ENCODE data around the gene ST6GAL2.

The ST6GAL2 gene, protein sequence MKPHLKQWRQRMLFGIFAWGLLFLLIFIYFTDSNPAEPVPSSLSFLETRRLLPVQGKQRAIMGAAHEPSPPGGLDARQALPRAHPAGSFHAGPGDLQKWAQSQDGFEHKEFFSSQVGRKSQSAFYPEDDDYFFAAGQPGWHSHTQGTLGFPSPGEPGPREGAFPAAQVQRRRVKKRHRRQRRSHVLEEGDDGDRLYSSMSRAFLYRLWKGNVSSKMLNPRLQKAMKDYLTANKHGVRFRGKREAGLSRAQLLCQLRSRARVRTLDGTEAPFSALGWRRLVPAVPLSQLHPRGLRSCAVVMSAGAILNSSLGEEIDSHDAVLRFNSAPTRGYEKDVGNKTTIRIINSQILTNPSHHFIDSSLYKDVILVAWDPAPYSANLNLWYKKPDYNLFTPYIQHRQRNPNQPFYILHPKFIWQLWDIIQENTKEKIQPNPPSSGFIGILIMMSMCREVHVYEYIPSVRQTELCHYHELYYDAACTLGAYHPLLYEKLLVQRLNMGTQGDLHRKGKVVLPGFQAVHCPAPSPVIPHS

DNA sequence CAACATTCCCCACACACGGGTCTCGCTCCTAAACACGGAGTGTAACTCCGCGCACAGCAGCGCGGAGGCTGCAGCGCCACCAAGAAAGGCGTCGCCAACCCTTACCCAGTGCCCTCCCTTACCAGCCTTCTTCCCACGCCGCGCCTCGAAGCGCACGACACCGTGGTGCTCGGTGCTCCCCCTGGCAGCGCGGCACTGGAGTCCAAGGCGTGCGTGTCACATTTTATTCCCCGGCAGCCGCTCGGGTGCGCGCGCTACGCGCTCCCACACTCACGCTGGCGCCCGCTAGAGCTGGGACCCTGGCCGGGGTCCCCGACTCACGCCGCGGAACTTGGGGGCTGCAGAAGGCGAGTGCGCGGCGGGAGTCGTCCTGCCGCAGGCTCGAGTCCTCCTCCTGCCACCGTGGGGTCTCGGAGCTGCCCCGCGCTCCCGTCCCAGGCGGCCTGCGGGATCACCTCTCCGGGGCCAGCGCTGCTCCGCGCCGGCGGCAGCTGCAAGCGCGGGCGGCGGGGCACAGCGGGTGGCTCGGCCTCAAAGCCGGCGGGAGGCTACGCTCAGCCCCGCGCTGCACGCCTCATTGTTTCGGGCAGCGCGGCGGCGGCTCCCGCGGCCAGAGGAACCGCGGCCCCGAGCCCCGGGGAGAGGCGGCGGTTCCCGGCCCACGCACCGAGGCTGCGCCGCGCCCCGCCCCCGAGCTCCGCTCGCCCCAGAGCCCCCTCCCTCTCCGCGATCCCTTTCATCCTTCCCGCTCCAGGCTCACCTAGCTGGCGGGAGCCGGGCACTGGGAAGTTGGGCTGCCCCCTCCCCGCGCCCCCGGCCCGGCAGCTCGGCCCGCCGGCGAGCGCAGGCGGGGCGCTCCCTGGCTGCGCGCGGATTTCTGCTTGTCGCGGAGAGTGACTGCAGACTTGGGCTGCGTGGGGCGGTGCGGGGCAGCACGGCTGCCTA, at the start of gene ST6GAL2:
TSS of gene ST6GAL2 (minus strand) at position 197 of the 945 bp plus-strand sequence. CDS start 42,190 bp downstream, outside the sequence.
- FAIRE-seq, result no peak

DNA sequence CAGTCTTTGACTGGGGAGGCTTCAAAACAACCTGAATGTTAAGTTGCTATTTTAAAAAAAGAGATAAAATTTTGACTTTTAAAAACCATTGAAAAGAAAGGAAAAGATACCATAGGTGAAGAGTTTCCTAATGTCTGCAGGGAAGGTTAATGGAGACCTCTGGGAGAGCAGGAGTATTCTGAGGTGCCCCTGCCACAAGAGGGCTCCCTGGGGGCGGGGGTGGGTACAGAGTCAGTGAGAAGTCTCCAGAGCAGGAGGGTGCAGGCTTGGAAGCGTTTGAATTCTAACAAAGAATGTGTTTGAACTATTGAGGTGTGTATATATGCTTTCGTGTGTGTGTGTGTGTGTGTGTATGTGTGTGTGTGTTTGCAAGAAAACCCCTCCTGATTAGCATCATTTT, 46.7 kb upstream of the ST6GAL2 start:
- FAIRE-seq, result no peak

DNA sequence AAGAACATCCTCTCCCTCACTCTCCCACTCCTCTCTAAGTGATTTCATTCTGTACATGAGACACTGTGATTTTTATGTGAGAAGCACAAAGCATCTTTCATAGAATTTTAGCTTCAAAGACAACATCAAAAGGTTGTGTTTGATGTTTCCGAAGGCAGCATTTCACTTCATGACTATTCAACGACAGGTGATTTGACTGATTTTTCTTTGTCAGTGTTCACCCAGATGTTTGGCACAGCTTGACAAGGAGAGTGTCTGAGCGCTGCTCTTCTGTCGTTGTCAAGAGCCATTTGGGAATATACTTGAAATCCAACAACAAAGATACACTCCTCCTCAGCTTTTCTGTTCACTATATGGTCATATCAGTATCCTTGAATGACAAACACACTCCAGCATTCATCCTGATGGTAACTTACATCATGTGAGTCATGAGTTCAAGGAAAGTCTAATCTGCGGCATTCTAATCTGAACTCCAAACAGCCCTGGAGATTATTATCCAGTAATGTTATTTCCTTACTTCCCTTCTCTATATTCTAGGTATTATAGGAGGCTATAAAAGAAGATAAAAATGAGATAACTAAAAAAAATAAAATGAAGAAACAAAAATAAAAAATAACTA, 45.9 kb upstream of the ST6GAL2 start:
- FAIRE-seq, result no peak

DNA sequence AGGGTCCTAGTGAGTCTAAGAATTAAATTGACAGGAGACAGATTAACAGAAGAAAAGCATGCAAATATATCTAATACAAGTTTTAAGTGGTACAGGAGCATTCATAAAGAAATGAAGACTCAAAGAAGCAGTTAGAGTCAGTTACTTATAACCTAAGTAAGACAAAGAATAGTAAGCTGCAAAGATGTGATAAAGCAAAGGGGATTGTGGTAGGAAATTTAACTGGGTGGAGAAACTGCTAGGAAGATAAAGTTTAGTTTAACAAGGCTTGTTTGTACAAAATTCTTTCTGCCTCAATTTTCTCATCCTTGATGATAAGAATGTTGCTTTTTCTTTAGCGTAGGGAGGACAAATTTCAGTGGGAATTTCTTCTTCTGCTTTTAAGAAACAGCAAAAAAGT, 35.5 kb upstream of the ST6GAL2 start:
- FAIRE-seq, result no peak

DNA sequence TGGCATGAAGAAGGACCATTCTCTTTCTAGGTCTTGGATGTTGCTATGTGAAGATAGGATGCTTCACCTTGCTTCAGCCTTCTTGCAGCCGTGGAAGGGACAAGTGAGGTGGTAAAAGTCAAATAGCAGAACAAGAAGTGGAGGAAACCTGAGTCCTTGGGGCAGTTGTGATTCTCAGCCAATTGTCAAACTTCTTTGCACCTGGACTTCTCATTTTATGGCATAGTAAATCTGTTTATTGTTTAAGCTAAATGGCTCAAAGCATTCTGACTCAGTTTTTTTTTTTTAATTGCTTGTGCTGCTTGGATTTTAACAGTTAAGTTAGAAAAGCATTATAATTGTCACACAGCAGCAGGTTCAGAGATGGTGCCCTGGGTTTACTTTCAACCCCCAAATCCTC, 33.0 kb upstream of the ST6GAL2 start:
- FAIRE-seq, result no peak

DNA sequence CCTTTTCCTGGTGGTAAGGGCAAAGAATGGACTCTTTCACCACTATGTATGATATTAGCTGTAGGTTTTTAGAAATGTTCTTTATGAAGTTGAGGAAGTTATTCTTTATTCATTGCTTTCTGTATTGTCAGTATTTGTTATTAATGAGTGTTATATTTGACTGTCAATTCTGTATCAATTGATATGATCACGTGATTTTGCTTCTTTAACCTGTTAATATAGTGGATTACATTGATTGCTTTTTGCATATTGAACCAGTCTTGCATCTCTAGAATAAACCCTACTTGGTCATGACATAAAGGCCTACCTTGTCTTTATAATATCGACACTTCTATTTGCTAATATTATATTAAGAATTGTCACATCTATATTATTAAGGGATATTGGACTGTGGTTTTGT, 18.3 kb upstream of the ST6GAL2 start:
- FAIRE-seq, result no peak

DNA sequence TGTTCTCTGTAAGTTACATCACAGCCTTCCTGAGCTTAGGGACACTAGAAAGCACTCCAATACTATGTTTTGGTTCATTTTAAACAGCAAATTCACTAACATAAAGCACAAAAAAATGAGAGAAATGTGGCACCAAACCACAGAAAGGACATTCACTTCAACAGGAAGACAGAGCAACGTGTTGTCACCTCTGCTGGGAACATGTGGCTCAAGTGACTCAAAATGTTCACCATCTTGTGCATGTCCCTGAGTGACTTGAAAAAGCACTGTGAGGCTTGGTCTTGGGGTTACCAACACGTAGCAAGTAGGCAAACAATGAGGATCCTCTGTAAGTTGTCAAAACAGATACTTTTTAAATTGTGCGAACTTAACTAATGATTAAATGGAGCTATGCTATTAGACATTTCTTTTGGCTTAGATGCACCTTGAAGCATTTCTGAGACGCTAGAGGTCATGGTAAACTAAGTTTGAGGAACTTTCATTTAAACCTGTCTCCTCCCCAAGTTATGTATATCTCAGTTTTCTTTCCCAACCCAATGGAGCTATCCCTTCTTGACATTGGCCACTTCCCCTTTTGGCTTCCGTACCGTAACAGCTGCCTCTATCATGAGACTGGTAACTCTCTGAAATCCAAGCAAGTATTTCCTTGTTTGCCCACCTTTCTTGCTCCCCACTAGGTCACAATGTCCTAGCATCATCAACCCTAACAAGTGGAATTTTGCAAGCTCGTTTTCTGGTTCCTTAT, 14.0 kb upstream of the ST6GAL2 start:
- FAIRE-seq, result no peak

DNA sequence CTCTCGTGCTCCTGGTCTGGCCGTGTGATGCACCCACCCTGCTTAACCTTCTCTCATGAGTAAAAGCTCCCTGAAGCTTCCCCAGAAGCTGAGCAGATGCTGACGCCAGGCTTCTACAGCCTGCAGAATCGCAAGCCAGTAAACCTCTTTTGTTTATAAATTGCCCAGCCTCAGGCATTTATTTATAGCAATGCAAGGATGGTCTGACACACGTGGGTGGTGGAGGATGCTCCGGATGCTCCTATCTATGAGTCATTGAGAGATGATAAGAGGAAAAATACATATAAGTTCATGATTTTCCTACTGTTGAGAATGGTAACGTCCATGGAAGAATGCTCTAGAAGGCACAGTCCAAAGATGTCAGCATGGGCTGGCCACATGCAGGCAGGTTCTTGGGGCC, 8.6 kb upstream of the ST6GAL2 start:
- FAIRE-seq, result no peak

DNA sequence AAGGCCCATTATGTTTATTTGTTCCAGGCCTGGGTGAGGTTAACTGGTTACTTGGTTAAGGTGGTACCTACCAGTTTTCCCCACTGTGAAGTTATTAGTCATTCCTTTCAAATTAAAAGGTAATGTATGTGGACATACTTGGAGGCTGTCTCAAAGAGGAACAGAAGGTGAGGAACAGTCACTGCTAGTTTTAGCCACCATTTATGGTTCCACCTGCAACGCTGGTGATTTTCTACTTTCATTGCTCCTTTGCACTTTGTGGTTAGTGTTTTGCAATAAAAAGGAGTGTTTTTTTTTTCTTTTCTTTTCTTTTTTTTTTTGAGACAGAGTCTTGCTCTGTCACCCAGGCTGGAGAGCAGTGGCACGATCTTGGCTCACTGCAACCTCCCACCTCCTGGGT, 6.1 kb upstream of the ST6GAL2 start:
- no peak for FAIRE-seq

DNA sequence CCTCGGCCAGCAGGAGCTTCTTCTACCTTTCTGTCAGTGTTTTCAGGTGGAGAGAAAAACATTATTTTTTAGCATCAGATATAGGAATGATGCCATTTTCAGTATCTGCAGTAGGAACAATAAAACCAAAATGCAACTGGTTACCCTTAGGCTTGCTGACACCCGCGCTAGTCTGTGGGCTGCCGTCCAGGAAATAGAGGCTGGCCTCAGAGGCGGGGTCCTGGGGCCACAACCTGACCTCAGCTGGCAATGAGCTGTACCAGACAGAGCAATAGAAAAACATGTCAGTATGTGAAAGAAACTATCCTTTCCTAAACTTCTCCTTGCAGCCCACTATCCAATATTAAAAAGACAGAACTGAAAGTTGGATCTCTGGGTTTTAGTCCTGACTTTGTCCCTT, 4.6 kb upstream of the ST6GAL2 start:
- FAIRE-seq, result no peak

DNA sequence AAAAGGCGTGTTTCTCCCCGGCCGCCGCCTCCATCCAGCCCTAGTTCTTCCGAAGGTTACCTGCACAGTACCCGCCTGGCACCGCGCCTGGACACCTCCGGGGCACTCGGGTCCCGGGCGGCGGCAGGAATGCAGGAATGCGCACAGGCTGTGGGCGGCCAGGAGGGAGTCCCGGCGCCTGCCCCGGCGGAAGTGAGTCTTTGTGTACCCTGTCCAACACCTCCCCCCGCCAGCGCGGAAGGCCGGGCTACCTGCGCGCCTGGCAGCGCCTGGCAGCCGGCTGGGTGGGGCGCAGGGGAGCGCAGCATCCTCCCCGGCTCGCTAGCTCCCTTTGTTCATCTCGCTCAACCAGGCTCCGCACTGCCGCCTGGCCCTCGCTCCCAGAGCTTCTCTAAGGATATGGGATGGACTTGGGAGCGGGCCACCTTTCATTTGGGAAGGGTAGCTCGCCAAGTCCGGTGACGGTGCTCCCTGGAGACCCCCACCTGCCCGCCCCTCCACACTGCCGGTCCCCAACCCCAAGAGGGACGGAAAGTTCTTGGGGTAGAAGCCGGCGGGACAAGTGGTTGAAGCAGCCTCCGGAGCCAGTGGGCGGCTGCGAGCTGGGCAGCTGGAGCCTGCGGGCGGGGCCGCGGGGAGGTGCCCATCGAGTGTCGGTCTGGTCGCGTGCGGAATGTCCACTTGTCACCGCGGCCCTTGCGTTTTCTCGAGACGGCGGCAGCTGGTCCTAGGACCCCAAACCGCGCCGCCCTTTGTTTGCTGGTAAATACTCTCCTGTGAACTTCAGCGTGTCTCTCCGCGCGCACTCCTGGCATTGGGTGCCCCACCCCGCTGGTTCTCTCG, 1.2 kb upstream of the ST6GAL2 start:
- FAIRE-seq, result no peak

DNA sequence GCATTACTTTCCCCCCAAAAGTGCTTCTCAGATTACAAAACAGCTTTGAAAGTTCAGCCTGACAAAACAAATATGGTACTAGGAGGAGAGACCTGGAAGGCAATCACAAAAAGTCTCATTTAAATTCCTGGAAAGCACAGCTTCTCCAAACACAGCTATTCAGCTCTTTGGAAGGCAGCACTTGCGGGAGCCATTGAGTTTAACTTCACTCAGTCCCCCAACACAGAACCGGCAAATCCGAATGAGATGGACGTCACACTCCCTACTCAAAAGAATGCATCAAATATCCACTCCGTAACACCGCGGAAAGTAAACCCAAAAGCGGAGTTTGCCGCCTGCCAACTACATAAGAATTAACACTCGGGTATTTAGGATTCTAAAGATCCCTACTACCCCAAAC, 638 bp downstream of the ST6GAL2 start:
- no peak for FAIRE-seq

DNA sequence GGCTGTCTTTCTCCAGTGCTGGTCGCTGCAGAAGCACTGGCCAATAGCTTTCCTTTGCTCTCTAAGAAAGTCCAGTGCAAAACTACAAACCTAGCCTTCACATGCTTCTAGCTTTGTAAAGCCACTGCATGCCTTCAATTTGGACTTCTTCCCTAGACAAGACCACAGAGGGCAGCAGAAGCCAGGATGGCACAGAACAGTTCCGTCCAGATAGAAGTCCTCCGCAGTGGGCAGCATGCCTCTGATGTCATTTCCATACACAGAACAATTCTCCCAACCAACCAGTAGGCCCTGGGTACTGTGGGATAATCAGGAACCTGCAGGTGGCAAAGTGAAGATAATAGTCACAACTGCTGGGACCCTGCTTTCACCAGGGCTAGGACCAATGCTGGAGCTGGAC, 3.3 kb downstream of the ST6GAL2 start:
- no peak for FAIRE-seq

DNA sequence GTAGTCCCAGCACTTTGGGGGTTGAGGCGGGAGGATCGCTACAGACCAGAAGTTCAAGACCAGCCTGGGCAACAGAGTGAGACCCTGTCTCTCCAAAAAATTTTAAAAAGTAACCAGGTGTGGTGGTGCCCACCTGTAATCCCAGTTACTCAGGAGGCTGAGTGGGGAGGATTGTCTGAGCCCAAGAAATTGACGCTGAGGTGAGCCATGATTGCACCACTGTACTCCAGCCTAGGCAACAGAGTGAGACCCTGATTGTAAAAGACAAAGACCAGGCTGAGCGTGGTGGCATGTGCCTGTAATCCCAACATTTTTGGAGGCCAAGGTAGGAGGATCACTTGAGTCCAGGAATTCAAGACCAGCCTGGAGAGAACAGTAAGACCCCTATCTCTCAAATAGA, 7.8 kb downstream of the ST6GAL2 start:
- FAIRE-seq, result no peak

DNA sequence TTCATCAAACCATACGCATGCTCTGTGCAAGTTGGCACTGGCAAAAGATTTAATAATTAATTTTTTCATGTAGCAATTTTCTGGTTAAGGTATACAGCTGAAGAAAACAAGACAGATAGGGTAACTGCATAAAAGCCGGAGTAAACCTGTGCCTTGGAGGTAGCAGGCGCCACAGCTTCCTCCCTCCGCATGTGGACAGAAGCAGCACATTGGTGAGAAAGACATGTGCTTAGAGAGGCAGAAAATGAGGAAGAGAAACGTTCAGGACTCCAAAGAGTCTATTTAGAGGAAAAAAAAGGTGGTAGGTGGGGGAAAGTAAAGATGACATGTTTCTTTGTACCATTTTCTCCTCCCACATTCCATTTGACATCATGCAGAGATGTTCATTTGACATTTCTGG, 9.3 kb downstream of the ST6GAL2 start:
- no peak for FAIRE-seq

DNA sequence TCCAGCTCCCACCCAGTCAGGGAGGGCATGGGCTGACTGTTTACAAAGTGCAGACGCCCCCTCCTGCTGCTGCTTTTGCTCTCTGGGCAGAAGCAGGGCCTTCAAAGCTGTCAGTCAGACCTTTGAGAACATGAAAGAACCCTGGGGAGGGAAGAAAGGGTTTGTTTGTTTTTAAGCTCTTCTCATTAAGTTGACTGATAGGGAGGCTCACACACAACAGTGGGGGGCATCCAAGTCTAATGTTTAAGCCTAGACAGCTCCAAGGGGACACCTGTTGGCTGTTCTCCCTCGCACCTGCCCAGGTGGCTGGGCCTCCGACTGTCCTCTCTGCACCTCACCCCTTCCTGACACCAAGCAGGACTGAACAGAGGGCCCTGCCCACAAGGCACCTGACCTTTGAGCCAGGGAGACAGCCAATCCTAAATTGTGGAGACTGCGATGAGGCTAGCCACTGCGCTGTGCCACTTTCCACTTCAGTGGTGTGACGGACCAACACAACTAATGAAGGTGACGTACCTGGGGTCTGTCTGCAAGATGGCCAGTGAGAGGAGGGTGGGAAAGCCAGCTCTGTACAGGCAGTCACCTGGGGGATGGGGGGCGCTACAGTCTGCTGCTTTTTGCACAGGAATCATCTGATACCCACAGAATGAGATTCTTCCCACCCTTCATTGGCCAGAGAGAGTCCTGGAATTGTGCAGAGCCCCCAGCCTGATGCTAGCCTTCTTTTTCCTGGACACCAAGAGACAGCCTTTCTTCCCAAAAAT, 16.3 kb downstream of the ST6GAL2 start:
- FAIRE-seq, result no peak

DNA sequence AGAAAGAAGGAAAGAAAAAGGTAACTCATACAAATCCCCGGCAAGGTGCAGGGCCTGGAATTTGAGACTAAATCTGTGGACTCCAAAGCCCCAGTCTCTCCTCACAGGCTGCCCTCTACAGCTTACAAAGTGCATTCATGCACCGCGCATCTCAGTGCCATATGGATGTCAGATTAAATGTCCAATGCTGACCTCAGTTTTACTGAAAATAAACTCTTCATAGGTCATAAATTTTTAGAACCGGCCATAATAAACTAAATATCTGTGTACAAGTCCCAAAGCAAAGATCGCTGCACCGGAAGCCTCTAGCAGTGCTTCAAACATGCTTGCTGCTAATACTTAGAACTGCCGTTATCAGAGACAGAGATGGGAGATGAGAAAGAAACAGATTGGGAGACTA, 17.7 kb downstream of the ST6GAL2 start:
- FAIRE-seq, result no peak

DNA sequence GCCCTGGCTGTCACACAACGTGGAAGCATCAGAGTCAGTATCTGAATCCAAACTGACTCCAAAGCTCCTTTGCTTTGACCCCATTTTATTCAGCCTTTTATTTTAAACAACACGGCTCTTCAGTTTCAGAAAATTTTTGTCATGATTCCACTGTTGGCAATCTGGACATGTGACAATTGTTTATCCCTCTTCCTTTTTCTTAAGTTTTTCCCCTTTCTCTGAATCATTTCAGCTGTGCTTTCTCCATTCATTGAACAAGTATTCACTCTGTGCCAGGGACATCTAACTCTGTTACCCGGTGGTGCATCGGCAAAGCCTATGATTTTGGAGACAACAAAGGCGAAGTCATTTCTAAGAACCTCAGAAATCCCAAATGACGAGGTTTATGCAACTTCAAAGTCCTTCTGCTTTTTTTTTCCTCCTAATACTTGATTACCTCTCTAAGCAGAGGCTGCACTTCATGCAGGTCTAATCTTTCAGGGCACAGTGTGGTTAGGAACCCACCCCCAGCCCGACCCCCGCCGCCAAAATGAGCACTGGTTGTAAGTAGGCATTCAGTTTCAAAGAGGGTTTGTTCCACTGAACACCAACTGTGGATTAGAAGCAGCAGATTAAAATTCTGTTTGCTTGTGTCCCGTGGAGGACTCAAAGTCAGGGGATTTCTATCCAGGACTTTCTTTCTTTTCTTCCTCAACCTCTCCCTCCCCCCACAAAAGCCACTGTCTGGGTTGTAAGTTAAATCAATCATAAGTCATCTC, 18.6 kb downstream of the ST6GAL2 start:
- no peak for FAIRE-seq

DNA sequence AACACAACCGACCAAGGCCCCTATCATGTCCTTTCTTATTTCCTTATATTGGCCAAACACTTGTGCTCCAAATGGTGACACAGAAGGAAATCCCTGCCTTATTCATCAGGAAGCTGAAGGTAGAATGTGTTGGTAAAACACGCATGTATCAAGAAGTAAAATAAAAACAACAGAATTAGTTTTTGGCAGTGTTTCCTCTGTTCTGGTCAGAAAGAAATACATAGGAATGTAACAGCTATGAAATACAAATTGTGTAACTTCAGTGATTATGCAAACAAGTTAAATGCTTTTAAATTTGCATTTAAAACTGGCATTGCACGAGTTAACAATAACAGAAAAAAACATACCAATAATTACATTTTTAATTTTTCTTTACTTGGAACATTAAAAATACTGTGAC, 19.3 kb downstream of the ST6GAL2 start:
- no peak for FAIRE-seq

DNA sequence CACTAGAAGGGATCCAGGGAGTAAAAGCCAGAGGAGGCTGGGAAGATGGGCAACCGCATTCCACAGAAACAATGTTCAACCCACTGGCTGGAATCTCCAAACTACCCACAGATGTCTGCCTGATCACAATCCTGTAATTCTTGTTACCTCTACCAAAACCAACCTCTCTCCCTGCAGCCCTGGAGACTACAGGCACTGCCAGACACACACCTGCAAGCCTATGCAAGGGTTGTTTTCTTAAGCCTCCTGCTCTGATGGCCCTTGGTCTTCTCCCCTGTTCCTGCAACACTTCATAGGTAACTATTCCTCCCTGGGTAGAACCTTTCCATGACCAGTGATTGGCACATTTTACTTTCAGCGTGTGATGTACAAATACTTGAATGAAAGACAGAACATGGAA, 21.9 kb downstream of the ST6GAL2 start:
- FAIRE-seq, result no peak
